NB4 (cell line): ENCODE results near the gene GNB1L.
"Not testable (repeated sequence)": the region's sequence is repeated elsewhere in the genome, so short reads cannot be mapped to it uniquely, and the experiment has no call there.

Experiments
- DNase-seq: peaks from one replicate; pipeline ENCODE4 v3.0.0; 2010; ENCODE audit warnings: low read depth
- H3K4me3 ChIP-seq: one replicate; pipeline ENCODE4 v1.5.1; 2011; ENCODE audit warnings: mild to moderate bottlenecking, low read depth, low read length, moderate library complexity
- MAX ChIP-seq: IDR thresholded peaks from 2 replicates; pipeline ENCODE4 v1.6.1; 2011; ENCODE audit warnings: low read depth, low read length
- MYC ChIP-seq: IDR thresholded peaks from 2 replicates; pipeline ENCODE4 v1.6.1; 2011; ENCODE audit warnings: low read depth, low read length
- POLR2A ChIP-seq: IDR thresholded peaks from 2 replicates; pipeline ENCODE4 v1.6.1; 2011; ENCODE audit warnings: mild to moderate bottlenecking; ENCODE audit not compliant: insufficient read length; ENCODE audit errors: extremely low read depth
- TF ChIP-seq, protein P1 (sequence below): IDR thresholded peaks from one replicate; pipeline ENCODE4 v1.5.1; 2012; ENCODE audit warnings: low read depth, low read length

The GNB1L gene

GRCh38 chr22:19795617-19796008, 59.1 kb downstream of the GNB1L start:
- no peak for DNase-seq
- H3K4me3 ChIP-seq: no peak overlapping the region
- TF ChIP-seq, protein P1, sequence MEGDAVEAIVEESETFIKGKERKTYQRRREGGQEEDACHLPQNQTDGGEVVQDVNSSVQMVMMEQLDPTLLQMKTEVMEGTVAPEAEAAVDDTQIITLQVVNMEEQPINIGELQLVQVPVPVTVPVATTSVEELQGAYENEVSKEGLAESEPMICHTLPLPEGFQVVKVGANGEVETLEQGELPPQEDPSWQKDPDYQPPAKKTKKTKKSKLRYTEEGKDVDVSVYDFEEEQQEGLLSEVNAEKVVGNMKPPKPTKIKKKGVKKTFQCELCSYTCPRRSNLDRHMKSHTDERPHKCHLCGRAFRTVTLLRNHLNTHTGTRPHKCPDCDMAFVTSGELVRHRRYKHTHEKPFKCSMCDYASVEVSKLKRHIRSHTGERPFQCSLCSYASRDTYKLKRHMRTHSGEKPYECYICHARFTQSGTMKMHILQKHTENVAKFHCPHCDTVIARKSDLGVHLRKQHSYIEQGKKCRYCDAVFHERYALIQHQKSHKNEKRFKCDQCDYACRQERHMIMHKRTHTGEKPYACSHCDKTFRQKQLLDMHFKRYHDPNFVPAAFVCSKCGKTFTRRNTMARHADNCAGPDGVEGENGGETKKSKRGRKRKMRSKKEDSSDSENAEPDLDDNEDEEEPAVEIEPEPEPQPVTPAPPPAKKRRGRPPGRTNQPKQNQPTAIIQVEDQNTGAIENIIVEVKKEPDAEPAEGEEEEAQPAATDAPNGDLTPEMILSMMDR: no peak
- TF ChIP-seq MAX (no peak), POLR2A (no peak), MYC (no peak)

DNA sequence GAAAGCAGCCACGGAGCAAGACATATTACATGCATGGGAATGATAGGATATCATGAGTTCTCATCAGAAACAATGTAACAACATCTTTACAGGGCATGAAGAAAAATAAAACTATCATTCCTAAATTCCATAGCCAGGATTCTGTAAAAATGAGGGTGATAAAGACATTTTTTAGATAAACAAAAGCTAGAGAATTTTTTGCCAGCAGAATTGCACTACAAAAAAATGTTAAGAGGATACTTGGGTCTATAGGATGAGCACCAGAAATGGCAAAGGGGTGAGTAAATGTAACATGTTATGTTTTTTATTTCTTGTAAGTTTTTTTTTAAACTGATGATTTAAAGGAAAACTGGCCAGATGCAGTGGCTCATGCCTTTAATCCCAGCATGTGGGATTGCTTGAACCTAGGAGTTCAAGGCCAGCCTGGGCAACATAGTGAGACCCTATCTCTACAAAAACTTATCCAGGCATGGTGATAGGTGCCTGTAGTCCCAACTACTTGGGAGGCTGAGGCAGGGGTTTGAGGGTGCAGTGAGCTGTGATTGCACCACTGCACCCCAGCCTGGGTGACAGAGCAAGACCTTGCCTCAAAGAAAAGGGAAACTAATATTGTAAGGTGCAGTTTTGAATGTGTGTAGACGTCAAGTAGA, 60.9 kb downstream of the GNB1L start:
- DNase-seq: no peak
- no peak for TF ChIP-seq POLR2A
- no peak for TF ChIP-seq MYC
- TF ChIP-seq, protein P1: no peak
- TF ChIP-seq MAX: no peak
- H3K4me3 ChIP-seq: no peak overlapping the region

DNA sequence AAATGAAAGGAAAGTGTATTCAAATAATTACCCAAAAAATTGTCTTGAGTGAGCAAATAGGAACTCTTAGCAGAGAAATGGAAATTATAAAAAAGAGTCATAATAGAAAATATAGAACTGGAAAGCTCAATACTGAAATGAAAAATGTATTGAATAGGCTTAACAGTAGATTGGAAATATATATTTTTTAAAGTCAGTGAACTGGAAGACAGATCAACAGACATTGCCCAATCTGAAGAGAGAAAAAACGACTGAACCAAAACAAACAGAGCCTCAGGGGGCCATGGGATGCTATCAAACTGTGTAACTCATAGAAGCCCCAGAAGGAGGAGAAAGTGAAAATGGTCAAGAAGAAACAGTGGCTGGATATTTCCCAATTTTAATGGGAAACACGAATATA, 61.5 kb downstream of the GNB1L start:
- TF ChIP-seq POLR2A: no peak
- no peak for TF ChIP-seq MYC
- TF ChIP-seq, protein P1: no peak
- no peak for TF ChIP-seq MAX
- H3K4me3 ChIP-seq: no peak overlapping the region

GRCh38 chr22:19792383-19792896, 62.2 kb downstream of the GNB1L start:
- H3K4me3 ChIP-seq, DNase-seq: not testable (repeated sequence)

More for the DNA sequence above, 61.5 kb downstream of the GNB1L start:
- no peak for DNase-seq

- DNase-seq: no peak
- TF ChIP-seq, protein P1: no peak
- TF ChIP-seq MYC (no peak), POLR2A (no peak), MAX (no peak)
Observed at GRCh38 chr22:19791894-19792293, 62.8 kb downstream of the GNB1L start.

DNA sequence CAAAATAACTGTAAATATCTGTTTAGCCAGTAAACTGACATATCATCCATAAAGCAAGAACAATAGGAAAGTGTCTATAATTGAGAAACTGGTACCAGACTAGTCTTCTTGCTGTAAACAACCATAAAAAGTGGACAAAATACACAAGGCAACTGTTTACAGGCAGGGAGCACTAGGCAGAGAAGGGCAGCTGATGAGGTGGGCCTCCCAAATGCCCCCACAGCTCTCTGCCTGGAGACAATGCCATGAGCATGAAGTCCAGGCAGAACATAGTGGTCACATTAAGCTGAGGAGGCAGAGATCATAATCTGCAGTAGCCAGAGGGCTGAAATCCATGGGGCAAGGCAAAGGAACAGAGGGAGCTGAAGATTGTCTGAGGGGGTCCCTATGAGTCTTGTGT, 63.4 kb downstream of the GNB1L start:
- no peak for TF ChIP-seq MYC
- no peak overlapping the region for H3K4me3 ChIP-seq
- DNase-seq: no peak

More at GRCh38 chr22:19791894-19792293, 62.8 kb downstream of the GNB1L start:
- H3K4me3 ChIP-seq: no peak overlapping the region

GRCh38 chr22:19789828-19790227, 64.8 kb downstream of the GNB1L start:
- DNase-seq: no peak
- TF ChIP-seq POLR2A (no peak), MAX (no peak), MYC (no peak)
- TF ChIP-seq, protein P1: no peak
- H3K4me3 ChIP-seq: no peak overlapping the region
